8988T (cell line): ENCODE data around the gene WDR26.
"Not testable (repeated sequence)": the region's sequence is repeated elsewhere in the genome, so short reads cannot be mapped to it uniquely, and the experiment has no call there.

Experiments used
- DNase-seq: peaks from one replicate; pipeline ENCODE4 v3.0.0; 2011

The WDR26 gene

DNA sequence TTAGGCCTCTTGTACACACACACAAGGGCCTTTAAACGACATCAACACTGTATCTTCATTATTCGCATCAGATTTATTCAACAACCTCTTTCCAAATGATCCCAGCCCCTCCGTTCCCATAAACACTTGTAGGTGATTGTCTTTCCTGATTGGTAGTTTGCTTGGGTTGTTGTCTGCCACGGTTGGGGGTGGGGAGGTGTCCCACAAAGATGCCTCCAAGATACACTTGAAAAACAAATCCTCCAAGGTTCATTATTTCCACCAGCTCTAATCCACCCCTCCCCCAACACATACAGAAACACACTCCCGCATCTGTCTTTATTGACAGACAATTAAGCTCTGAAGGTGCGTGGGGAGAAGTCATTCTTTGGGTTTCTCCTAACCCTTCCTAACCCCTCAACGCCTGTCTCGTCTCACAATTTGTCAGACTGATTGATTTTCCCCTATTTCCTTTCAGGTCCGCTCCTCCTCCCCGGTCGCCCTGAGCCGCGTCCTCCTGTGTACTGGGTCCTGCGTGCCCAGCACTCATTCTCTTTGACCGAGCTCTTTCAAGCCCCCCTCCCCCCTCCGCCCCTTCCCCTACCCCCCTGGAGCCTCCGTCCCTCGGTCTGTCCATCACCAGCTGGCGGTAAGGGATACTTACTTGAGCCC is 1.4 kb downstream of the WDR26 start:
- no peak for DNase-seq

DNA sequence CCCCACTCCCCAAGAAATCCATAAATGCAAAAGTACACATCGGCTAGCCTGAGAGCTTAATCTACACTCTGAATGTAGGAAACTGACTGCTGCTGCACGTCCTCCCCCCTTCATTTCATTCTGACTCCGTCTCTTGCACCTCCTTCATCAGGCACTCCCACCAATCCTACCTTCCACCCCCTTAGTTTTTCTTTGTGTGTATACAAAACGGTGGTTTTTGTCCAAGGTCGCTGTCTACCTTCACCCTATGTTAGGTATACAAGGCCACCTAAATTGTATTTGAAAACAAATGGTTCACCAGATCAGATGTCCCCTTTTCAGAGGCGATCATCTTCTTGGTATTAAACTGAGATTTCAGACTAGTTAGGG is 1.9 kb downstream of the WDR26 start:
- no peak for DNase-seq

DNA sequence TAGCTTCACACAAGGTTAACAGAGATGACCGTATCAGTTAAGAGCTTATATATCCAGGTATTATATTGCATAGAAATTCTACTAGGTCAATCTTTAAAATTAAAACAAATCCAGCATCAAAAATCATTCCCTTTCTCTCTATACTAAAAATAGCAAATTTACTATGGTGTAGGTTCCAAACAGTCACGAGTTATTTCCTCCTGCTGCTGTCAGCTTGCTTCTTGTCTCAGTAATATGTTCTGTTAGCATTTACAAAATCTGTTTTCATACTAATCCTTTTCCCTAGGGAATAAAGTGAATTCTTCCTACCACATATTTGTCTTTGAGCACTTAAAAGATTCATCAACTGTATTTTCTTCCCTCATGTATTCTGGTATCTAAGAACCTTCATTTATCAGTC is 2.5 kb downstream of the WDR26 start:
- no peak for DNase-seq

DNA sequence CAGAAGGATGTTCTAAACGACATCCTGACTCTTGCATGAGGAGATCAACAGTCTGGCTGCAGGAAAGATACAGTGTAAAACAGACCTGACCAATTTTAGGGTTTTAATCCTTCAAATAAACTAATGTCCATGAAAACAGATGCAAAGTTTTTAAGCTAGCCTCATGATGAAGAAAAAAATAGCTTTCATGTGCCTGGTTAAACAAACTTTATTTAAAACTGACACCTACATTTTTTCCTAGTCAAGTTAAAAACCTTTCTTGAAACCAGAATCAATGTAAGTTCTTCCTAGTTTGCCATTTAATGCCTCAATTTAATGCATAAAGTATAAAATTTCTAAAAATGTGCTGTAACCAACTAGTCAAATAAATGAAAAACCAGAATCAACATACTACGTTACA is 2.9 kb downstream of the WDR26 start:
- DNase-seq, result no peak

DNA sequence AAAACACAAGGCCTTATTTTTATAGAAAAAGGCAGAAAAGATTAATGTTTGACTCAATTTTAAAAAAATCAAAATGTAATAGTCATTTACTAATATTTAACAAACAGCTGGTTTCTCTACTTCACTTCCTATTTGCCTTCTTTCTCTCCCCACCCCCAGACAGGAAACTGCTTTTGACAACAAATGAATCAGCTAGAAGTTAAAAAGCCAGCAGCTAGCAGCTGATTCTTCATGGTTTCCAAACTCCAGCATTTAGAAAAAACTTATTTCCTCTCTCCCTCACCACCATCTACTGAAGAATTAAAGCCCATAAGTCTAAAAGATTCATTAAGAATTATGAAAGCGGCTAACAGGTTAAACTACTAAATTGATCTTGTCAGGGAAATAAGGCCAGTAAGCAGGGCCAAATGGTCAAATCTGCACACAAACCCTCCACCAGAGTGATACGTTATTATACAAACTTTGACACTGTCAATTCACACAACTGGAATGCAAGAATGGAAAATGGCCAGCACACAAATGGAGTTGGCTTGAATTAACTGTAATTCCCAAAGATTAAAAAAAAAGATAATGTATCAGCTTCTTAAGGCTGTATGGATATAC is 4.0 kb downstream of the WDR26 start:
- DNase-seq, result no peak

DNA sequence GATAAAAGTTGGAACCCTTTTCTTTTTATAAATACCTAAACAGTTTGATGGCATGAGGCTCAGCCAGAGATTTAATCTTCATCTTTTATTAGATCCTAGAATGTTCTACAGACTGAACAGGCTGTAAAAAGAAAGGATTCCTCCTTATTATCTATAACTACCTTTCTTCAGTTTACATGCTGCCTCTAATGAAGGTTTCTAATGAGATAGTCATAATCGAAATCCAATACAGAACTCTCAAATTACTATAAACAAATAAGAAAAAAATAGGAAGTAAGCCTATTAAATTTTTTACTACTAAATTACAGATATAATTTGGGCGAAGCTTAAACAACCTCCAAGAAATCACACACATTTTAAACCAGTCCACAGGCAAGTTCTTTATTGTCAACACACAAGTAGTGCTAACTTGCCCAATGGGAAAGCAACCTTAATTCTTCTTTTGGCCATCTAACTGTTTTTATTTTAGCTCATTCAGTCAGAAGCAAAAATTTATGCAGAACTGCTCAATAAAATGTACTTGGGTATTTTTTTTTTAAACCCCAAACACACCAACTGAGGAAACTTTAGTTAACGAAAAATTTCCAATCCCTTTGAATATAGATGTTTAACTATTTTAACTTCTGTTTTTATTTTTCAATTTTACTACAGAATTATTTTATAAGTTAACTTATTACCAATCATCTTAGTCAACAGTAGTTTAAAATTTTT is 4.8 kb downstream of the WDR26 start:
- DNase-seq, result no peak

DNA sequence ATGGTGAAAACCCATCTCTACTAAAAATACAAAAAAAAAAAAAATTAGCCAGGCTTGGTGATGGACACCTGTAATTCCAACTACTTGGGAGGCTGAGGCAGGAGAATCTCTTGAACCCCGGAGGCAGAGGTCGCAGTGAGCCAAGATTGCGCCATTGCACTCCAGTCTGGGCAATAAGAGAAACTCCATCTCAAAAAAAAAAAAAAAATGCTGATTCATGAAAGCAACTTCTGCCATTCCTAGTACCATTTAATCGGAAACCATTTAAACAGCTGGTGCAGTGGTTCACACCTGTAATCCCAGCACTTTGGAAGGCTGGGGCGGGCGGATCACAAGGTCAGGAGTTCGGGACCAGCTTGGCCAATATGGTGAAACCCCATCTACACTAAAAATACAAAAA is 5.9 kb downstream of the WDR26 start:
- not testable (repeated sequence) for DNase-seq

DNA sequence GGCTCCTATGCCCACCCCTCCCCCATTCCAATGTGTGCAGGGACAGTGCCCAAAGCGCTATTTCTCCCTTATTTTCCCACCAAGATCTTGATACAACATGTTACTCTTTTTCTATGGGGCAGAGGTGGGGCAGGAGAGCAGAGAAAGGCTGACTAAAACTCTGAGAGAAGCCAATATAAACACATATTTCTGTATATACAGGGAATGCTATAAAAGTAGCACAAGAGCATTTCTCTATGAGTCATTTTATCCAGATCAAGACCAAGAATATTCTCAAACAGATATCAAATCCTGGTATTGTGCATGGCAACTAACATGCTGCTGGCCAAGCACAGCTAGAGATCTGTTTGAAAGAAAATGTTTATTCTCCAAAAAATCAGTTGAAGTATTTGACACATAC is 7.3 kb downstream of the WDR26 start:
- DNase-seq, result no peak

DNA sequence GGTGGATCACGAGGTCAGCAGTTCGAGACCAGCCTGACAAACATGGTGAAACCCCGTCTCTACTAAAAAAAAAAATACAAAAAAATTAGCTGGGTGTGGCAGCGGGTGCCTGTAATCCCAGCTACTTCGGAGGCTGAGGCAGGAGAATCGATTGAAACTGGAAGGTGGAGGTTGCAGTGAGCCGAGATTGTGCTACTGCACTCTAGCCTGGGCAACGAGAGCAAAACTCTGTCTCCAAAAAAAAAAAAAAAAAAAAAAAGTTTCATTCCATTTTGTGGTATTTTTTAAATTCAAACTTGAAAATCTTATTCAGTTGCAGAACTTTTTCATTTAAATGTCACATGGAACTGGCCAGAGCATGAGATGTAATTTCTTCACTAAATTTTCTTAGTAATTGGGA is 7.7 kb downstream of the WDR26 start:
- DNase-seq, result not testable (repeated sequence)

DNA sequence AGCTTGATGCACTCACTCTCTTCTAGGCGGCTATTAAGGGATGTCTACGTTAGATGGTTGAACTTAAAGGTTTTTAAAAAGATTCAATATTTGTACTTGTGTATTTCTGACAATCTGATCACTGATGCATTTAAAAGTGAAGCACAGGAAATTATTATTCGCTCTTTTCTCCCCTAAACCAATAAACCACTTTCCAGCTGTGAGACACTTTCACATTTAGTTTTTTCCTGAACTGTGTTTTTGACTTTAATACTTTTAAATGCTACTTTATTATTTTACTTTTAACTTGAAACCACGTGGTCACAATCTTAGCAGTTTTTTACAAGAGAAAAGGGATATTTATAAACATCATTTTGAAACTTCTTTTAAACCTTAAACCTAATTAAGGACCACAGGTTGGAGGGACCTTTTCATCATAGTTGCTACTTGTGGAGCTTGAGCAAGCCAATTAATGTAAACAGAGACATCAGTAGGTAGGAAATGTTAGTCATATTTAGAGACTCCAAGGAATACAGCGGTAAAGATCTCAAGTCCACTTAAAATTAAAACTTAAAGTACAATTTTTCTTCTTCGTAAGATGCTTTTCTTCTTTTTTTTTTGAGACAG is 9.2 kb downstream of the WDR26 start:
- no peak for DNase-seq

DNA sequence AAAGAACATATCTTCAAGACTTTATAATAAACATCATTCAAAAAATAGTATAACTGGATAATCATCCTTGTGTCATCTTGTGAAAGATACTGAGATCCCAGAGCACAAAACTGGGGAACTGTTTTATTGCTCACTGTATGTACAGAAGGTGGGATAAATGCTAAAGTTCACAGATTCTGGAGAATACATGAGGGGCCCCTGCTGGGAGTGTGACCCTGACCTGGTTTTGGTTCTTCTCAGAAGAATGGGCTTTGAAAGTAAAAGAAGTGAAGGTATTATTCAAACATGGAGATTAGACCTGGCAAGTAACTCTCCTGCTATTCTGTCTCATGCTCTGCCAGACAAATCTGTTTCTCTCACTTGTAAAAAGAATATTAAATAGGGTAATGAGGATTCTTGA is 14.5 kb downstream of the WDR26 start:
- DNase-seq, result no peak

DNA sequence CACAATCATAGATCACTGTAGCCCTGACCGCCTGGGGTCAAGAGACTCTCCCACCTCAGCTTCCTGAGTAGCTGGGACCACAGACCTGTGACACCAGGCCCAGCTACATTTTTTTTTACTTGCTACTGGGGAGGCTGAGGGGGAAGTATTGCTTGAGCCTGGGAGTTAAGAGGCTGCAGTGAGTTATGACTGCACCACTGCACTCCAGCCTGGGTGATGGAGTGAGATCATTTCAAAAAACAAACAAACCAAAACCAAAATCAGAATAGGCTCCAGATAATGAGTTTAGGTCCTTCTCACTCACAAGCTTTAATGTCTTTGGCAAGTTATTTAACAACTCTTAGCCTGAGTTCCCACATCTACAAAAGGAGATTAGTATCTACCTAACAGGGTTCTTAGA is 22.8 kb downstream of the WDR26 start:
- DNase-seq, result no peak

DNA sequence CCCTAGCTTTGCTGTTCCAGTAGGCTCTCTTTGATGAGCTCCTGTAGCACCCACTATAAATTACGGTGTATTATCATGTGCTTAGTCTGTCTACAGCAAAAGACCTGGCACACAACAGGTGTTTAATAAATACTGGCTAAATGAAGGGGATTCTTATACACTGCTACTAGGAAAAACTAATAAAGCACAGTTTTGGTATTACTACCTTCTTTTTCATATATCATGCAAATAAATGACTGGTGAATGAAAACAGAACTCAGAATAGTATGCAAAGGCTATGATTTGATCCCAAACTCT is 26.4 kb downstream of the WDR26 start:
- DNase-seq, result no peak

DNA sequence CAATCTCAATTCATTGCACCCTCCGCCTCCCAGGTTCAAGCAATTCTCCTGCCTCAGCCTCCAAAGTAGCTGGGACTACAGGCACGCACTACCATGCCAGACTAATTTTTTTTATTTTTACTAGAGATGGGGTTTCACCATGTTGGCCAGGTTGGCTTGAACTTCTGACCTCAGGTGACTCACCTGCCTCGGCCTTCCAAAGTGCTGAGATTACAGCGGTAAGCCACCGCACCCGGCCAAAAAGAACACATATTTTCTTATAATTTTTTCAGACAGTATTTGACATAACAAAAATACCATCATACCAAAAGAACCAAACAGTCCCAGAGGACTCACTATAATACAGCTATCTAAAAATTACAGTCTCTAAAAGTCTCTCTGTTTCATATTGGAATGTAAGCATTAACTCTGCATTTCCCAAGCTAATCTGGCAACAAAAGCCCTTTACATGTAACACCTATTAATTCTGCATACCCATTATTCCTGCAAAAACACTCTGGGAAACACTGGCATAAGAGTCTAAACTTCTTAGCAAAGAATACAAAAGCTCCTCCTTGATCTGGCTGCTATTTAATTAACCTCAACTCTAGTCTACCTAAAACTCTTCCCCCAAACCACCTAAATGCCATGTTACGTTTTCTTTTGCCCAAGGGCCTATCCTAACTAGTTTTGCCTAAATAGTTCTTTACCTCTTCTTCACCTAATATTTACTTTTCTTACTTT is 26.9 kb downstream of the WDR26 start:
- no peak for DNase-seq

DNA sequence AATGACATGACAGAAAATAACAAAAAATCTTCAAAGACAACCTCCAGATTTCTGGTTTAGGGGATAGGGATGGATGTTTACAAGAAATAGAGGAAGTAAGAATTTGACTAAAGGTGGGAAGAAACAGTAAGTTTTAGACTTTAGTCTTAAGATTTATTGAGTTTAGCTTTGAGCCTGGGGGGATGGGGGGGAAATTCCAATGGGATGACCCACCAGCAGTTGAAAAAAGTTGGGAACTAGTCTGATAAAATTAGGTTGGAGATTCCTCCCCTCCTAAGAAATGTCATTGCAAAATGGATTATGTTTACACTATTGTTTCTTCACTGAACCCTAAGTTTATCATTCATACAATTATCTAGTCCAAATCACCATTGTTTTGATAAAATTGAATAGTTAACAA is 28.4 kb downstream of the WDR26 start:
- DNase-seq, result no peak

DNA sequence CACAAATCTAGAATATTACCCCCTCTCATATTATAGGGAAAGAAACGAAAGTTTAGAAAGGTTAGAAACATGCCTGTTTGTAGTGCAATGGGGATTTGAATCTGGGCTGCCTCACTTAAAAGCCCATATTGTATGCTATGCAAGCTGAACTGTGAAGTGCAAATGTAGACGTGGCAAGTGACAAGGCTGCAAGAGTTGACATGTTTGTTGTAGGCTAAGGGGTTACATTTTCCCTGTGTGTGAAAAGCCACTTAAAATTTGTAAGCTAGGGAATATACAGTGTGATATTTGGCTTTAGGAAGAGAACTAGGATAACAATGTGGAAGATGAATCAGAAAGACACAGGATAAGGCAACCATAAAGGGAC is 29.0 kb downstream of the WDR26 start:
- DNase-seq, result no peak

DNA sequence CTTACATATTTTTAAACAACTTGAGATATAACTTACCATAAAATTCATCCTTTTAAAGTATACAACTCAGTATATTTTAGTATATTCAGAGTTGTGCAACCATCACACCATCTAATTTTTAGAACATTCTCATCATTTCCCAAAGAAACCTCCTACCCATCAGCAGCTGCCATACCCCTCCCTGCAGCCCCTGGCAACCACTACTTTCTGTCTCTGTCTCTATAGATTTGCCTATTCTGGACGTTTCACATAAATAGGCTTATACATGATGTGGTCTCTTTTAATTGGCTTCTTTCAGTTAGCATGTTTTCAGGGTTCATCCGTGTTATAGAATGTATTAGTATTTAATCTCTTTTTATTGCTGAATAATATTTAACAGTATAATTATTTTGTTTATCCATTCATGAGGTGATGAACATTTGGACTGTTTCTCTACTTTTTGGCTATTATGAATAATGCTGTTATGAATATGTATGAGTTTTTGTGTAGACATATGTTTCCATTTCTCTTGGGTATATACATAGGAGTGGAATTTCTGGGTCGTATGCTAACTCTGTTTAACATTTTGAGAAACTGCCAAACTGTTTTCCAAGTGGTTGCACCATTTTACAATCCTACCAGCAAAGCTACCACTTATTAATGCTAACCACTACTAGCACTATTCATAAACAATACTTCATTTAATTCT is 29.5 kb downstream of the WDR26 start:
- no peak for DNase-seq

DNA sequence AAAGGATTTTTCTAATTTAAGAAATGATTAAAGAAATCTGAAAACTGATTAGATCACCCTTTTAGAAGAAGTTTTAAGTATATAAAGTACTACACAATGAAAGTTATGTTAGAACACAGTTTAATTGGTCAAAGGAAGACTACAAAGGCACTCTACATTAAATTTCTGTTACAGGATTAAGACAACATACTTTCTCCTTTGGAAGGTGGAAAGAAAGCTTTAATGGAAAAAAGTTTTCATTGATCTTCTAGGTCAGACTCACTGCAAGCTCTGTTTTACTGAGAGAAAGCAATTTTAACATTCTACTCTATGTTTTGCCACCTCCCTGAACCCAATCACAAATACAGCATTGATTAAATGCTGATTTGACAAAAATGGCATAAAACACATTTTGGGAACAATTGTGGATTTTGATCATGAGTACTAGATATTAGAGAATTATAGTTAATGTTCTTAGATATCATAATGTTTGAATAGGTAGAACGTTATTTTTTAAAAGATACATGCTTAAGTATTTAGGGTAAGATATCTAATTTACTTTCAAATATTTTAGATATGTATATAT is 32.0 kb downstream of the WDR26 start:
- no peak for DNase-seq

DNA sequence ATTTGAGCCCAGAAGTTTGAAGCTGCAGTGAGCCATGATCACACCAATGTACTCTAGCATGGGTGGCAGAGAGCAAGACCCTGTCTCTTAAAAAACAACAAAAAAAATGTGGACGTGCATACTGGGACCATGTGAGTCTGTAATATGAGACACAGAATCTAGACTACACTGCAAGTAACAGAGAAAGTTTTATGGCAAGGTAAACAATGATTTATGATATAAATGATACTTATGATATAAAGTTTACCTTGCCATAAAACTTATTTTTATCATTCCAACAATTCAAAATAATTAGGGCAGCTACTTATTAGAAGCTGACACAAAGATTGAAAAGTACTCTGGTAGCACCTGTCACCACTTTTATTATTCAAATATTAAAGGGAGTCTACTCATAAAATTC is 34.7 kb downstream of the WDR26 start:
- no peak for DNase-seq

DNA sequence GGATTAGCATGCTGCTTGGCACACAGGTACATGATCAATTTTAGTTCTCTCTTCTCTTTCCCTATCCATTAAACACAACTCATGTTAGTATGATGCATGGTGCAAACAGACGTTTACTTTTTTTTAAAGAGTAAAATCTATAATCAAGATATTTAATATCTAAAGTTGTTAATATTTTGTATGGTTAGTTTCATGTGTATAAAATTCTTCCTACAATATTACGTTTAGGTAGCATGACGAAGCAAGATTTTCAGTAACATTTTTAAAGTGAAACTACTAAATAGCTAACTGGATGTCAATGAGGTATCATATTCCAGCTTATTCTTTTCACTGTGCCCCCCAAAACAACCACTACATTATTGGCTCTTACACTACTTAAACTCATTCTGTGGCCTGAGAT is 41.3 kb downstream of the WDR26 start:
- DNase-seq, result no peak

DNA sequence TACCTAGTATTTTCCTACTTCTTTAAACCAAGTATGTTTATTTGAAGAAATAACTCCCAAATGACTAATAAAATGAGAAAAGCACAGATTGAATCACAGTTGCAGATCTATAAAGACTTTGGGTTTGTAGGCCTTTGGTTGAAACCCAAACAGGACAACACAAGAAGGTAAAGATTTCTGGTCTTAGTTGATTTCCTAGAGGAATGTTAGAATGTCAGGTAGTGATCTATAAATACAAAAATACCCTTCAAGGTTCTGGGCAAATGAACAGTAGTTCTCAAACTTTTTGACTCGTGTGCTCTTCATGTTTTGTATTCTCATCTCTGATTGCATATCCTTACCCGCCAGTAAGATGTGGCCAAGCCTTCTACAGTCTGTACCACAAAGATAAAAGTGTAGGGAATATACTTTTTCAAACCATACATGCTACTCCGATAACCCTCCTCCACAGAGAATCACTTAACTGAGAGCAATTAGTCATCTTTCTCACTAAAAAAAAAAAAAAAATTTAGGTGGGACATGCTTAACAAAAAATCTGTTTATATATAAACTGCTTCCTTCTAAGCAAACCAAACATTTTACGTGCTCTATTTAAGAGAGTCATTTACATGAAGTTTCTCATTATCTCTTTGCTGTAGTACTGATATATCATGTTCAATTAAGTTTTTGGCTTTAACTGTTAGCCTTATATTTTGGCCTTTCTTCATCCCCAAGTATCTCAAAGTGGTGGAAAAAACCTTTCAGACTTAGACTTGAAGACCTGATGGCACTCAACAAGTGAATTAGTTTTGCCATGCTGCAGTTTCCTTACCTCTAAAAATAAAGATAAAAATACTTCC is 42.0 kb downstream of the WDR26 start:
- no peak for DNase-seq

DNA sequence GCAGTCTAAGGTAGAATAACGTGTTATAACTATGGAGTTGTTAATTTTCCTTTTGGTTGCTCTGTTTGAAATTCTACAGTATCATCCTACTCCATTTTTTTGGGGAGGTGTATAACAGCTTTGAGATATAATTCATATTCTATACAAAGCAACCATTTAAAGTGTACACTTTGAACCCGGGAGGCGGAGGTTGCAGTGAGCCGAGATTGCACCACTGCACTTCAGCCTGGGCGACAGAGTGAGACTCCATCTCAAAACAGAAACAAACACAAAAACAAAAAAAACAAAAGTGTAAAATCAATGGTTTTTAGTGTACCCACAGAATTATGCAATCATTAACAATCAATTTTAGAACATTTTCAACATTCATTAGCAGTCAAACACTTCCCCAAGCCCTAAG is 44.1 kb downstream of the WDR26 start:
- no peak for DNase-seq
